SK-N-SH (cell line): Measurements from ENCODE around the gene DCTN4.

ENCODE experiments used
- CTCF ChIP-seq: fragments of 200-600 bp; sonication (generic); IDR thresholded peaks from 2 replicates; pipeline ENCODE4 v1.6.1; 2017; ENCODE audit warnings: antibody characterized with exemption, mild to moderate bottlenecking, moderate library complexity
- TAF1 ChIP-seq: IDR thresholded peaks from 2 replicates; pipeline ENCODE4 v1.6.1; 2012; ENCODE audit warnings: low read depth, mild to moderate bottlenecking, low read length, moderate library complexity, borderline replicate concordance
- TF ChIP-seq, protein P1 (sequence below): IDR thresholded peaks from 2 replicates; pipeline ENCODE4; 2012

GRCh38 chr5:150674341-150674821 lies 84.4 kb downstream of the DCTN4 start:
- no peak for TF ChIP-seq TAF1
- peak; percentile 21 for TF ChIP-seq CTCF
- TF ChIP-seq, protein P1, sequence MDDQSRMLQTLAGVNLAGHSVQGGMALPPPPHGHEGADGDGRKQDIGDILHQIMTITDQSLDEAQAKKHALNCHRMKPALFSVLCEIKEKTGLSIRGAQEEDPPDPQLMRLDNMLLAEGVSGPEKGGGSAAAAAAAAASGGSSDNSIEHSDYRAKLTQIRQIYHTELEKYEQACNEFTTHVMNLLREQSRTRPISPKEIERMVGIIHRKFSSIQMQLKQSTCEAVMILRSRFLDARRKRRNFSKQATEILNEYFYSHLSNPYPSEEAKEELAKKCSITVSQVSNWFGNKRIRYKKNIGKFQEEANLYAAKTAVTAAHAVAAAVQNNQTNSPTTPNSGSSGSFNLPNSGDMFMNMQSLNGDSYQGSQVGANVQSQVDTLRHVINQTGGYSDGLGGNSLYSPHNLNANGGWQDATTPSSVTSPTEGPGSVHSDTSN, result no peak
